Measurements from ENCODE around the gene IGHMBP2.

The IGHMBP2 gene

DNA sequence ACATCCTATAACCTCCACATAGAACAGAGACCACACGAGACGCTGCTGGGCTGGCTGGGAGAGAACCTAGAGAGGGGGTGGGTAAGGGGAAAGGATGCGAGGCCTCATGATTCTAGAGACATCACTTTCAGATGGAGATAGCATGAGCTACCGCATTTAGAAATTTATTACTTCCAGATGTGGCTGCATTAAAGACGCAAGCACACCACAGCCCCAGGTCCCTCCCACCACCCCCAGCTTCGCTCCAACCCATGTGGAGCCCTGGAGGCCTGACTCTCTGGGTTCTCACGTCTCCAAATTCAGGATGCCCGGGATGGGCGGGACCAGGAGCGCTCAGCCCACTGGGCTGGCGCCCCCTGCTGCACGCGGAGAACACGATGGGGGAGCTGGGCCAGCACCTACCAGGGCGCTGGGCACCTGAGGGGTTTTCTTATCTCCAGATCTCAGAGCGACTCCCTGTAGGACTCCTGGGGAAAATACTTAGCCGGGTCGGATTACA is 13.7 kb upstream of the IGHMBP2 start:
- in situ Hi-C loops (cut with MboI; ENCODE audit: low sequenced_read_pairs): no loop called here

GRCh38 chr11:68890490-68891231 is 13.0 kb upstream of the IGHMBP2 start:
- in situ Hi-C loops (cut with MboI; ENCODE audit: low sequenced_read_pairs): no loop called here

DNA sequence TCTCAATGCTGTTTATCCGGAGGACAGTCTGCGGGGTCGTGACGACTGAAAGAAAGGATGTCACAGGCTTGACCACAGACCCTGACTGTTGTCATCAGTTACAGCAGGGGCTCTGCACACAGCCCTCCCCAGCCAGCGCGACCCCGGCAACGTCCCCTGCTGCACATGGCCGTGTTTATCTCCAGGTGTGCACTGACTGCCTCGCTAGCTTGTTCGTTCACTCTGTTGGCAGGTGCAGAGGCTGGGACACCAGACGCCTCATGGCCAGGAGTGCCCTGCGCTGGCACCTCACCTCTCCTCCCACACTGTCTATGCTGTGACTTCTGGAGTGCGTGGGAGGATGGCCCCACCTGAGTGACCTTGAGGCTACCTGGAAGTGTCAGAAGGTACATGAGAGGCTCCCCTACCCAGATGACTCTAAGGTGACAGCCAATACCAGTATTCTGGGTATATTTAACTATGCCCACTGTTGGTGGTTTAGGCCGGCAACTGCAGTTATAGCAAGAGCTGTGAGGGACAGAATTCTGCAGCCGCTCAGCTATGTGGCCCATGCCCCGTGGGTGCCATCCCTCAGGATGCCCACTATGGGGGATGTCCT is 12.2 kb upstream of the IGHMBP2 start:
- in situ Hi-C loops (cut with MboI; ENCODE audit: low sequenced_read_pairs): no loop called here

DNA sequence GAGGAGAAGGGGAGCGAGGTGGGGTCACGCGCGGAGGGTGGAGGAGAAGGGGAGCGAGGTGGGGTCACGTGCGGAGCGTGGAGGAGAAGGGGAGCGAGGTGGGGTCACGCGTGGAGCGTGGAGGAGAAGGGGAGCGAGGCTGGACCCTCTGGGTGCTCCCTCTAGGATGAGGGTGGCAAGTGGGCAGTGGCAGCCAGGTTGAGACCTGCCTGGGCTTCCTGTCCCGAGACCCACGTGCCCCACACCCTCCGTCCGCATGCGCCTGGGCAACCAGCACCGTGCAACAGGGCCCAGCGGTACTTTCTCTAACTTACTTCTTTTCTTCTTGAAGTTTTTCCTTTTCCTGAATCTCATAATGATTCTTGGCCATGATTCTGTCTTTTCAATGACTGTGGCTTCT is 11.1 kb upstream of the IGHMBP2 start:
- in situ Hi-C loops (cut with MboI; ENCODE audit: low sequenced_read_pairs): no loop called here

DNA sequence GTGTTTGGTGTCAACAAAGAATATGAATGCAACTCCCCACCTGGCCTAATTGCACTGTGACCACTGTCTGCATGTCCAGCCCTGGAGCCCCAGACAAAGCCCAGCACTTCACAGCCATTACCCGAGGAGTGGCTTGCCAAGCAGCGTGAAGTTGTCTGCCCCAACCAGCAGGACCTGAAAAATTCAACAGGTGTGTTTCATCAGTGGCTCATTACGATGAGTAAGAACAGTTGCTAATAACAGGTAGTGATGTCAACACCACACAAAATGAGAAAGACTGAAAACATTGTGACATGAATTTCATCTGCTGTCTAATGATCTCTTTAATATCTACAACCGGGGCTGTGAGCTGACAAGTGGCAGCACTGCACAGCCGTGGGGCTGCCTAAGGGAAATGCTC is 10.4 kb upstream of the IGHMBP2 start:
- in situ Hi-C loops (cut with MboI; ENCODE audit: low sequenced_read_pairs): no loop called here

DNA sequence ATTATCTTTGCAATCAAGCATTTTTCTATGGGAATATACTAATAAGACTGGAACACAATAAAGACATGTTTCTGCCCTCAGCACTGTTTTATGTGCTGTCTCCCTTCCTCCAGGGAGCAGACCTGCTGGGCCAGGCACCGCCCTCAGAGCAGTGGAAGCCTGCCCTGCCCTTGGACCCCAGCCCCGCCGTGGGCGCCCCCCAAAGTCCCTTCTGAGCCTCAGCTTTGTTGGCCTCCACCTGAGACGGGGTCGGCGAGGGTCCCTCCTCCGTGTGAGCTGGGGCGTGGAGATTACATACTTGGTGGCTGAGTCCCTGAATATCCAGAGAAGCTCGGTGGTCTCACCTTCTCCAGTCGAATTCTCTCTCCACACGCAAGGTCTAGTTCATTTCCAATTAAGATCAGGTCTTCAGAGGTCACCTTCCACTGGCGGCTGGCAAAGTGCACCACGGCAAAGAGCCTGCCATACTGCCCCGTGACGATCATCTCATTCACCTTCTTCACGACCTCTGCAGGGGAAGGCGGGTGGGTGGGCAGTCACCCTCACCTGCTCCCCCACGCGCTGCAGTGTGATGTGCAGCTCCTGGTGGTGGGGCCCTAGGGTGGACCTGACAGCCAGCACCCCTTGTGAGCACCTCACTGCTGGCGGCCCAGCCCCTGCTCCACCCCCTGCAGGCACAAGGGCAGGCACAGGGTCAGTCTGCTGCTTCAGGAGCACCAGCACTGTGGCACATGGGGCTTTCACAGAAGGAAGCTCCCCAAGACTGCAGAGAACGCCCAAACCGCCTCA is 7.3 kb upstream of the IGHMBP2 start:
- in situ Hi-C loops (cut with MboI; ENCODE audit: low sequenced_read_pairs): no loop called here

GRCh38 chr11:68897441-68897840 is 6.2 kb upstream of the IGHMBP2 start:
- in situ Hi-C loops (cut with MboI; ENCODE audit: low sequenced_read_pairs): no loop called here

GRCh38 chr11:68900835-68901381 is 2.8 kb upstream of the IGHMBP2 start:
- in situ Hi-C loops (cut with MboI; ENCODE audit: low sequenced_read_pairs): no loop called here

- in situ Hi-C loops (cut with MboI; ENCODE audit: low sequenced_read_pairs): no loop called here
Measured at GRCh38 chr11:68904248-68904847, 657 bp downstream of the IGHMBP2 start.

DNA sequence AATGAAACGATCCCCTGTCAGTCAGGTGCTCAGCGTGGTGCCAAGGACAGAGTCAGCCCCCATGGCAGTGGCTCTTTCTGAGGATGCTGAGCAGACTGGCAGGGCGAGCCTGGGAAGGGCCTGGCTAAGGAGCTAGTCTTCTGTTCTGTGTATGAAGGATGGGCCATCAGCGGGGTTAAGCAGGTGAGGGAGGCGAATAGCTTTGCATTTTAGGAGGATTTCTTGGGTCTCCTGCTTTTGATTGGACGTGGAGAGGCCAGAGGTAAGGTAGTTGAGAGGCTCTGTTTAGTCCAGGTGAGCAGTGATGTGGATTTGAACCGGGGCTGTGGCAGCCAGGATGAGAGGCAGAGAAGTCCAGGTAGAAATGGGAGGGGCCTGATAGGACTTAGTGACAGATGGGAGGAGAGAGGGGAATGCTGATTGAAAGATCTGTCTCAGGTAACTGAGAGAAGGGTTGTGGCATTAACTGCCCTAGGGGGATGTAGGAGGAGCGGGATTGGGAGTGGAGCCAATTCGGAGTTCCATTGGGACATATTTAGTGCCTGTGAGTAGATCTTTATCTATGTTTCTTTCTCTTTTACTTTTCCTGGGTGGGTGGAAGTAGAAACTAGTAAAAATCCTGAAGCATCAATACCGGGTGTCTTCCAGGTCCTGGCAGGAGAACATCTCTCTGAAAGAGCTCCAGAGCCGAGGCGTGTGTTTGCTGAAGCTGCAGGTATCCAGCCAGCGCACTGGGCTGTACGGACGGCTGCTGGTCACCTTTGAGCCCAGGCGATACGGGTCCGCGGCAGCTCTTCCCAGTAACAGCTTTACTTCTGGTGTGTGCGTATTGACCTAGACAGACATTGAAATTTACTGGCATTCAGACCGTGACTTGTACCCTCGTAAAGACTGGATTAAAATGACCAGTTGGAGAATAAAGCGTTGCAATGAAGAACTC is 2.0 kb downstream of the IGHMBP2 start:
- in situ Hi-C loops (cut with MboI; ENCODE audit: low sequenced_read_pairs): no loop called here

- in situ Hi-C loops (cut with MboI; ENCODE audit: low sequenced_read_pairs): no loop called here
Measured at GRCh38 chr11:68908273-68908672, 4.6 kb downstream of the IGHMBP2 start.

DNA sequence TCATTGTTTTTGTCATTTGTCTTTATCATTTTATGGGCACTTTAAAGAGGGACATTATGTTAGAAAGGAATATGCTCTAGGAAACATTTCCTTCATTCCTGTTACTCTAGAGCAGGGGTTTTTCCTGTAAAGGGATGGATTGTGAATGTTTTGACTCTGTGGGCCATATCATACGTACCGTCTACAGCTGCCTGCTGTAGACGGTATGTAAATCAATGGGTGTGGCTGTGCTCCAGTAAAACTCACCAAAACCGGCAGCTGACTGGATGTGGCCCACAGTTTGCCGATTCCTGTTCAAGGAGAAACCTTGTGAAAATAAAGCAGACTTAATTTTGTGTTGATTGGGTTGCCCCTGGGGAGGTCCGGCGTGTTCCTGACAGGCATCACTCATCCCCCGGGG is 7.3 kb downstream of the IGHMBP2 start:
- in situ Hi-C loops (cut with MboI; ENCODE audit: low sequenced_read_pairs): no loop called here

DNA sequence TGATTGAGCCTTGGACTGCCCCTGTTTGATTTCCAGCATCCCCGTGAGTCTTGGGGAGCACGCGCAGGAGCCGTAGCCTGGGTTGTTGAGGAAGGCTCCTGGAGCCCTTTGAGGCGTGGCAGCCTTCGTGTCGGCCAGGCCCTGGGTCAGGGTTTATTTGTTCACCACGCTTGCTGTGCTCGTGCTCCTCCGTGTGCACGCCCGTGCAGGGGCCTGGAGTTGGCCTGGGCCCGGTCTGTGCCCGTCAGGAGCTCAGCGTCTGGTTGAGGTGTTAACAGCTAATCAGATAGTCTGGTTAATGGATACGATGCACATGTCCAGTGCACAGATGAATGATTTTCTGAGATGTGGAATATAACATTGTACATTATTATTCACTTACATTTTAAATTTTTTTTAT is 8.0 kb downstream of the IGHMBP2 start:
- in situ Hi-C loops (cut with MboI; ENCODE audit: low sequenced_read_pairs): no loop called here

GRCh38 chr11:68912254-68912653 is 8.6 kb downstream of the IGHMBP2 start:
- in situ Hi-C loops (cut with MboI; ENCODE audit: low sequenced_read_pairs): no loop called here

DNA sequence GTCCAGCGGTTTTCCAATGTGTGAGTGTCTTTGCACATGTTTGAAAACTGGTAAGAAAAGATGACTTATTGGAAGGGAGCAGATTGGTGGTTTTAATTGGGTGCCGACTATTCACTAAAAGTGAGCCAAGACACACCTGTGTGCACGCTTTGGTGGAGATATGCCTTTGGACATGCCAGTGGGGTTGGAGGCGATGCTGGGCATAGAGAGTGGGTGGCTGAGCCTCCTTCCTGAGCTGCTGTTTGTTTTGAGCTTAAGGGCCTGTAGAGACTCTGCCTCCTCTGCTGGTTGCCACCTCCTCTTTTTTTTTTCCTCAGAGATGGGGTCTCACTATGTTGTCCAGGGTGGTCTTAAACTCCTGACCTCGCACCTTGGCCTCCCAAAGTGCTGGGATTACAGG is 9.5 kb downstream of the IGHMBP2 start:
- in situ Hi-C loops (cut with MboI; ENCODE audit: low sequenced_read_pairs): no loop called here

GRCh38 chr11:68914761-68915160 is 11.1 kb downstream of the IGHMBP2 start:
- in situ Hi-C loops (cut with MboI; ENCODE audit: low sequenced_read_pairs): no loop called here

- in situ Hi-C loops (cut with MboI; ENCODE audit: low sequenced_read_pairs): no loop called here
Measured at GRCh38 chr11:68916439-68916838, 12.7 kb downstream of the IGHMBP2 start.

- in situ Hi-C loops (cut with MboI; ENCODE audit: low sequenced_read_pairs): no loop called here
Measured at GRCh38 chr11:68923614-68924013, 19.9 kb downstream of the IGHMBP2 start.

- in situ Hi-C loops (cut with MboI; ENCODE audit: low sequenced_read_pairs): no loop called here
Measured at GRCh38 chr11:68924073-68924925, 20.6 kb downstream of the IGHMBP2 start.

Data from HL-60/S4 (cell line).